GM18870 (cell line): ENCODE measurements around the gene ATP6V0E2.
"Not testable (repeated sequence)": the region's sequence is repeated elsewhere in the genome, so short reads cannot be mapped to it uniquely, and the experiment has no call there.

Experiments used
- ATAC-seq: cut with Tn5 transposase; IDR thresholded peaks from one replicate; pipeline ENCODE4 v1.9.1; 2021; ENCODE audit warnings: moderate library complexity; ENCODE audit not compliant: unreplicated experiment

ATP6V0E2 gene

GRCh38 chr7:149873074-149873969 is at the start of gene ATP6V0E2:
Gene ATP6V0E2 (plus strand): TSS chr7:149873969. CDS start chr7:149874066, 97 bp downstream.
- ATAC-seq, result peak; percentile 74

GRCh38 chr7:149824301-149824741 is 49.4 kb upstream of the ATP6V0E2 start:
- ATAC-seq, result no peak

GRCh38 chr7:149824748-149825566 is 48.8 kb upstream of the ATP6V0E2 start:
- ATAC-seq, result no peak

GRCh38 chr7:149825567-149826343 is 48.0 kb upstream of the ATP6V0E2 start:
- ATAC-seq, result no peak

GRCh38 chr7:149826344-149827088 is 47.3 kb upstream of the ATP6V0E2 start:
- ATAC-seq, result no peak

GRCh38 chr7:149827089-149827981 is 46.4 kb upstream of the ATP6V0E2 start:
- ATAC-seq, result no peak

GRCh38 chr7:149828357-149829309 is 45.1 kb upstream of the ATP6V0E2 start:
- ATAC-seq, result no peak

GRCh38 chr7:149830527-149830926 is 43.2 kb upstream of the ATP6V0E2 start:
- not testable (repeated sequence) for ATAC-seq

- no peak for ATAC-seq
Observed at GRCh38 chr7:149830997-149831740, 42.6 kb upstream of the ATP6V0E2 start.

GRCh38 chr7:149831741-149832219 is 42.0 kb upstream of the ATP6V0E2 start:
- no peak for ATAC-seq

- ATAC-seq, result no peak
Observed at GRCh38 chr7:149832332-149833041, 41.3 kb upstream of the ATP6V0E2 start.

- no peak for ATAC-seq
Observed at GRCh38 chr7:149833495-149834130, 40.2 kb upstream of the ATP6V0E2 start.

GRCh38 chr7:149834601-149835000 is 39.2 kb upstream of the ATP6V0E2 start:
- no peak for ATAC-seq

GRCh38 chr7:149836434-149836833 is 37.3 kb upstream of the ATP6V0E2 start:
- ATAC-seq, result no peak

GRCh38 chr7:149837564-149838223 is 36.1 kb upstream of the ATP6V0E2 start:
- no peak for ATAC-seq
